H1 (cell line): ENCODE measurements around the gene SPARC. TPM values are rescaled to one million over a fixed set of nuclear protein-coding genes. Genes with fewer than 3 reads are reported as not detected.

Source experiments
- CTCF ChIA-PET: fragments of 300-600 bp; sonication (Branson Sonifier 250); formaldehyde crosslinking; loops from one replicate; lab custom pipeline; 2021; ENCODE audit not compliant: partially characterized antibody; lab: Charles Lee
- POLR2A ChIA-PET: fragments of 300-600 bp; sonication (Branson Sonifier 250); formaldehyde crosslinking; loops from one replicate; lab custom pipeline; 2021; ENCODE audit warnings: inconsistent platforms; ENCODE audit not compliant: partially characterized antibody; lab: Charles Lee
- DNase-seq, 2 experiments: peaks; one replicate each; pipeline versions ENCODE4 v3.0.0 to v3.0.0-alpha.2; 2010 to 2022; ENCODE audit warnings: low spot score in 2 of 2, low read depth in 1 of 2, mixed read lengths in 1 of 2
- FAIRE-seq: peaks from 2 replicates; lab custom pipeline; 2011; peaks lifted over from hg19 to GRCh38; lab: Jason Lieb, UNC
- H2AFZ ChIP-seq: 2 replicates; pipeline ENCODE4 v1.8.1; 2012; ENCODE audit warnings: low read length, inconsistent platforms
- H2AK5ac ChIP-seq: 2 replicates; pipeline ENCODE4 v1.6.1; 2013; ENCODE audit warnings: low read depth, low read length
- H2BK120ac ChIP-seq: replicated peaks from 2 replicates; pipeline ENCODE3; 2013; ENCODE audit warnings: low read depth, low read length, inconsistent platforms
- H2BK12ac ChIP-seq: 2 replicates; pipeline ENCODE4 v1.6.1; 2013; ENCODE audit warnings: low read depth, low read length
- H2BK15ac ChIP-seq: 2 replicates; pipeline ENCODE4 v1.6.1; 2013; ENCODE audit warnings: low read length
- H2BK20ac ChIP-seq: 2 replicates; pipeline ENCODE4 v1.6.1; 2013; ENCODE audit warnings: low read length
- H2BK5ac ChIP-seq: 2 replicates; pipeline ENCODE4 v1.6.1; 2013; ENCODE audit warnings: low read depth, low read length
- H3K14ac ChIP-seq: 2 replicates; pipeline ENCODE4 v1.6.1; 2013; ENCODE audit warnings: inconsistent platforms; ENCODE audit not compliant: insufficient read length
- H3K18ac ChIP-seq: 2 replicates; pipeline ENCODE4 v1.6.1; 2013; ENCODE audit warnings: low read length; ENCODE audit errors: extremely low read depth
- H3K23ac ChIP-seq: 2 replicates; pipeline ENCODE4 v1.6.1; 2013; ENCODE audit warnings: inconsistent platforms; ENCODE audit not compliant: insufficient read length
- H3K23me2 ChIP-seq: 2 replicates; pipeline ENCODE4 v1.6.1; 2013; ENCODE audit warnings: low read depth, low read length
- H3K27ac ChIP-seq: 2 replicates; pipeline ENCODE4 v1.6.1; 2011; ENCODE audit warnings: low read depth, low read length, inconsistent platforms
- H3K27me3 ChIP-seq, 4 experiments: replicated peaks in 1 of 4; 1 replicate in 1 of 4; 2 replicates in 3 of 4; pipeline versions ENCODE4 v1.6.1 to v1.8.1; 2011 to 2013; ENCODE audit warnings: low read length in 3 of 4, mild to moderate bottlenecking in 3 of 4, inconsistent platforms in 2 of 4, mixed read lengths in 2 of 4, moderate library complexity in 1 of 4; ENCODE audit not compliant: control insufficient read depth in 3 of 4, insufficient read depth in 3 of 4; ENCODE audit errors: extremely low read depth in 1 of 4
- H3K36me3 ChIP-seq, 4 experiments: 2 replicates each; pipeline versions ENCODE4 v1.6.1 to v1.8.1; 2011 to 2013; ENCODE audit warnings: mild to moderate bottlenecking in 4 of 4, low read length in 3 of 4, moderate library complexity in 2 of 4, control low read depth in 1 of 4, inconsistent platforms in 1 of 4; ENCODE audit not compliant: insufficient read depth in 4 of 4, control insufficient read depth in 2 of 4
- H3K4ac ChIP-seq: replicated peaks from 2 replicates; pipeline ENCODE3; 2013; ENCODE audit warnings: low read length, low read depth, mixed read lengths, inconsistent platforms; ENCODE audit not compliant: insufficient read length
- H3K4me1 ChIP-seq, 4 experiments: replicated peaks in 1 of 4; 1 replicate in 1 of 4; 2 replicates in 3 of 4; pipeline versions ENCODE4 v1.6.1 to v1.8.1; 2011 to 2013; ENCODE audit warnings: low read length in 3 of 4, inconsistent platforms in 2 of 4, mixed read lengths in 1 of 4; ENCODE audit not compliant: insufficient read depth in 4 of 4, control insufficient read depth in 3 of 4
- H3K4me2 ChIP-seq, 2 experiments: 2 replicates each; pipeline versions ENCODE4 v1.6.1 to v1.8.1; 2011 to 2013; ENCODE audit warnings: low read depth in 2 of 2, low read length in 2 of 2, control low read depth in 1 of 2, inconsistent platforms in 1 of 2, mild to moderate bottlenecking in 1 of 2; ENCODE audit not compliant: insufficient read depth in 1 of 2
- H3K4me3 ChIP-seq, 4 experiments: fragments of 200-600, 300-600 bp in 1 of 4; sonication (generic), shearing (Covaris generic), sonication (Bioruptor Twin) in 1 of 4; 2 replicates each; pipeline versions ENCODE4 v1.5.1 to v1.8.1; 2011 to 2016; ENCODE audit warnings: low read length in 4 of 4, low read depth in 3 of 4, control low read depth in 2 of 4, inconsistent platforms in 2 of 4, mild to moderate bottlenecking in 2 of 4, mixed read lengths in 1 of 4, moderate library complexity in 1 of 4; ENCODE audit not compliant: insufficient read depth in 2 of 4; ENCODE audit errors: extremely low read depth in 1 of 4
- H3K56ac ChIP-seq: replicated peaks from 2 replicates; pipeline ENCODE3; 2013; ENCODE audit warnings: low read depth, mild to moderate bottlenecking, mixed read lengths, low read length, inconsistent platforms; ENCODE audit not compliant: insufficient read length
- H3K79me1 ChIP-seq: 2 replicates; pipeline ENCODE4 v1.6.1; 2013; ENCODE audit warnings: low read depth, low read length, control low read depth
- H3K79me2 ChIP-seq, 2 experiments: 2 replicates each; pipeline versions ENCODE4 v1.6.1 to v1.8.1; 2012 to 2013; ENCODE audit warnings: low read length in 2 of 2, mild to moderate bottlenecking in 2 of 2, inconsistent platforms in 1 of 2; ENCODE audit not compliant: insufficient read depth in 2 of 2, control insufficient read depth in 1 of 2
- H3K9ac ChIP-seq, 4 experiments: replicated peaks in 1 of 4; 1 replicate in 1 of 4; 2 replicates in 3 of 4; pipeline versions ENCODE4 v1.6.1 to v1.8.1; 2011 to 2013; ENCODE audit warnings: low read depth in 3 of 4, low read length in 3 of 4, control low read depth in 2 of 4, mild to moderate bottlenecking in 2 of 4, moderate library complexity in 2 of 4, inconsistent platforms in 1 of 4; ENCODE audit errors: extremely low read depth in 1 of 4
- H3K9me3 ChIP-seq, 2 experiments: 2 replicates each; pipeline versions ENCODE4 v1.6.1 to v1.8.1; 2012 to 2013; ENCODE audit warnings: mild to moderate bottlenecking in 2 of 2, moderate library complexity in 2 of 2, control low read depth in 1 of 2, inconsistent platforms in 1 of 2, low read depth in 1 of 2, low read length in 1 of 2, mixed read lengths in 1 of 2; ENCODE audit not compliant: insufficient read depth in 2 of 2
- H4K20me1 ChIP-seq, 2 experiments: replicated peaks in 1 of 2; 2 replicates each; pipeline versions ENCODE3 to v1.8.1; 2011 to 2013; ENCODE audit warnings: inconsistent platforms in 2 of 2, low read length in 2 of 2, mild to moderate bottlenecking in 1 of 2; ENCODE audit not compliant: insufficient read depth in 2 of 2, control insufficient read depth in 1 of 2
- H4K5ac ChIP-seq: 2 replicates; pipeline ENCODE4 v1.6.1; 2013; ENCODE audit warnings: low read length, low read depth, mixed read lengths, inconsistent platforms; ENCODE audit not compliant: insufficient read length
- H4K8ac ChIP-seq: 2 replicates; pipeline ENCODE4 v1.8.0; 2013; ENCODE audit warnings: mild to moderate bottlenecking, moderate library complexity, low read length, inconsistent platforms; ENCODE audit not compliant: insufficient read depth; ENCODE audit errors: extremely low read depth
- H4K91ac ChIP-seq: replicated peaks from 2 replicates; pipeline ENCODE3; 2013; ENCODE audit warnings: low read length, mixed read lengths, inconsistent platforms; ENCODE audit not compliant: insufficient read length
- EZH2 ChIP-seq: fragments of 200-600 bp; sonication (generic); IDR thresholded peaks from 2 replicates; pipeline ENCODE4 v1.7.1; 2012; ENCODE audit warnings: low read depth, mild to moderate bottlenecking, moderate library complexity, low read length, inconsistent platforms; ENCODE audit not compliant: severe bottlenecking
- HDAC6 ChIP-seq: IDR thresholded peaks from one replicate; pipeline ENCODE4 v1.7.1; 2012; ENCODE audit warnings: low read depth, mild to moderate bottlenecking, inconsistent platforms, low read length, moderate library complexity
- NRF1 ChIP-seq: IDR thresholded peaks from 2 replicates; pipeline ENCODE4 v1.6.1; 2011; ENCODE audit warnings: mild to moderate bottlenecking, low read depth, low read length, improper control_type of control experiment
- POLR2A ChIP-seq, 2 experiments: IDR thresholded peaks; 1 replicate in 1 of 2; 2 replicates in 1 of 2; pipeline ENCODE4 v1.6.1; 2011; ENCODE audit warnings: low read depth in 2 of 2, low read length in 2 of 2, mild to moderate bottlenecking in 2 of 2; ENCODE audit errors: control extremely low read depth in 1 of 2
- RBBP5 ChIP-seq: IDR thresholded peaks from 2 replicates; pipeline ENCODE4 v1.7.1; 2012; ENCODE audit warnings: low read depth, mild to moderate bottlenecking, inconsistent platforms, low read length, moderate library complexity, borderline replicate concordance
- RFX5 ChIP-seq: IDR thresholded peaks from 2 replicates; pipeline ENCODE4 v1.6.1; 2011; ENCODE audit warnings: low read depth, low read length, improper control_type of control experiment, borderline replicate concordance
- TAF1 ChIP-seq: IDR thresholded peaks from 2 replicates; pipeline ENCODE4 v1.6.1; 2011; ENCODE audit warnings: mild to moderate bottlenecking, low read depth, low read length
- polyA plus RNA-seq, 7 experiments: library from polyadenylated mRNA; depleted of rRNA in 3 of 7; stranded (reverse) in 5 of 7; unstranded in 2 of 7; fragments of >200 nt in 5 of 7; fragments of 200-250 nt in 2 of 7; gene quantifications; 1 replicate in 5 of 7; 2 replicates in 1 of 7; 4 replicates in 1 of 7; pipeline versions ENCODE4 v1.2.1 to v1.2.3, GENCODE V29; 2011 to 2013; ENCODE audit warnings: missing spikeins in 2 of 7, mixed read lengths in 2 of 7
- total RNA-seq: library from RNA; stranded (reverse); fragmentation: NEBNext Ultra II Directional; extraction: Animal tissue kit (Norgen Biotek cat#: 25700); gene quantifications from 2 replicates; pipeline ENCODE4 v1.2.1, GENCODE V29; 2021
- TF ChIP-seq, protein P1 (sequence below): IDR thresholded peaks from 2 replicates; pipeline ENCODE4 v1.6.1; 2012; ENCODE audit warnings: inconsistent platforms

Gene SPARC
- total and polyA plus RNA-seq, 2 of the 8 experiments (the other 6 are each of a cell fraction or from before 2014, with no cell fraction given): 375 to 438 TPM

DNA sequence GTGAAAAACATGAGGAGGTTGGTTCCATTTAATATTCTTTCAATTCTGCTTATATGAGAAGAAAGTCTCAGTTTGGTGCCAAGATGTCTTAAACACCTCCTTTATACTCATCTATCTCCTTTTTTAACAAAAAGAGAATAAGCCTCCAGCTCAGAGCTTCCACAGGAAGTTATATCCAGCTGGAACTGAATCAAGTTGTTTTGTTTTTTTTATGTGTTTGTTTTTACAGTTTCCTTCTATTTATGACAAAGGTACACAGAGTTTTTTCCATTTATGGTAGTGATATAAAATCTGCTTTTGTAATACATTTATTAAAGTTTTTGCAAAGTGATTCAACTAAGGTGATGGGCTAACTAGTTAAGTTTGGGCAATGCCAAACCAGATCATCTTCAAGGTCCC, 10.4 kb downstream of the SPARC start:
- H2BK15ac ChIP-seq: no peak overlapping the region
- TF ChIP-seq RFX5 (no peak), RBBP5 (no peak), NRF1 (no peak), TAF1 (no peak), EZH2 (no peak), POLR2A (IDR thresholded peaks at IDR 0.05; ENCODE audit: control extremely low read depth in 1 of 2, low read depth in 2 of 2, low read length in 2 of 2) (no peak), HDAC6 (no peak)
- TF ChIP-seq, protein P1, sequence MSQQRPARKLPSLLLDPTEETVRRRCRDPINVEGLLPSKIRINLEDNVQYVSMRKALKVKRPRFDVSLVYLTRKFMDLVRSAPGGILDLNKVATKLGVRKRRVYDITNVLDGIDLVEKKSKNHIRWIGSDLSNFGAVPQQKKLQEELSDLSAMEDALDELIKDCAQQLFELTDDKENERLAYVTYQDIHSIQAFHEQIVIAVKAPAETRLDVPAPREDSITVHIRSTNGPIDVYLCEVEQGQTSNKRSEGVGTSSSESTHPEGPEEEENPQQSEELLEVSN: no peak

More for the DNA sequence above, 10.4 kb downstream of the SPARC start:
- H3K18ac ChIP-seq: no peak overlapping the region
- no peak overlapping the region for H2AK5ac ChIP-seq
- H2BK20ac ChIP-seq: no peak overlapping the region
- no peak overlapping the region for H3K56ac ChIP-seq
- H3K4me1 ChIP-seq: peaks cover 3 to 18% (median 10%) of the 10 kb centered on the region in 4 experiments; a peak in 5 of 7 replicates
- no peak overlapping the region for H3K27ac ChIP-seq
- H3K36me3 ChIP-seq: peaks cover 10 to 34% (median 21%) of the 10 kb centered on the region in 4 experiments
- no peak overlapping the region for H2AFZ ChIP-seq
- no peak overlapping the region for H4K8ac ChIP-seq
- no peak overlapping the region for H4K91ac ChIP-seq
- CTCF ChIA-PET: interaction anchor here (0.7 to 43.0 kb wide), 7 partner anchors 7 to 1045 kb away, joined by 3 to 991 read pairs (median 21); partner anchors contain the start of gene ATOX1
- no peaks in the 10 kb centered on the region for H3K9me3 ChIP-seq
- H2BK5ac ChIP-seq: peak overlapping the region; percentile 69; the same call in 1 of the 2 replicates
- H3K4me3 ChIP-seq: no peak overlapping the region
- FAIRE-seq: no peak
- H3K4ac ChIP-seq: no peak overlapping the region
- H3K23me2 ChIP-seq: no peaks in the 10 kb centered on the region
- H2BK12ac ChIP-seq: no peak overlapping the region; the same call in 1 of the 2 replicates
- H3K14ac ChIP-seq: no peak overlapping the region
- POLR2A ChIA-PET: interaction anchor here (0.7 to 0.9 kb wide), 2 partner anchors 20 to 29 kb away, joined by 3 read pairs; no protein-coding TSS in a partner anchor
- no peaks in the 10 kb centered on the region for H3K27me3 ChIP-seq
- DNase-seq: no peak
- no peak overlapping the region for H3K4me2 ChIP-seq
- H4K20me1 ChIP-seq: no peaks in the 10 kb centered on the region
- no peak overlapping the region for H3K9ac ChIP-seq
- no peaks in the 10 kb centered on the region; the same call in 1 of the 2 replicates for H3K79me1 ChIP-seq
- no peak overlapping the region for H2BK120ac ChIP-seq
- no peak overlapping the region for H4K5ac ChIP-seq
- H3K23ac ChIP-seq: no peak overlapping the region
- peaks cover 0 to 11% of the 10 kb centered on the region in 2 experiments; a peak in 1 of 4 replicates for H3K79me2 ChIP-seq
